C4-2B (cell line): ENCODE measurements around the gene PLD6.

ENCODE experiments used
- ZFX ChIP-seq: fragments of 450-650 bp; IDR thresholded peaks from 2 replicates; pipeline ENCODE4 v1.6.1; 2017
- TF ChIP-seq, protein P1 (sequence below): fragments of 450-650 bp; conservative IDR thresholded peaks from 2 replicates; pipeline ENCODE4 v1.5.1; 2017; ENCODE audit warnings: mild to moderate bottlenecking

DNA sequence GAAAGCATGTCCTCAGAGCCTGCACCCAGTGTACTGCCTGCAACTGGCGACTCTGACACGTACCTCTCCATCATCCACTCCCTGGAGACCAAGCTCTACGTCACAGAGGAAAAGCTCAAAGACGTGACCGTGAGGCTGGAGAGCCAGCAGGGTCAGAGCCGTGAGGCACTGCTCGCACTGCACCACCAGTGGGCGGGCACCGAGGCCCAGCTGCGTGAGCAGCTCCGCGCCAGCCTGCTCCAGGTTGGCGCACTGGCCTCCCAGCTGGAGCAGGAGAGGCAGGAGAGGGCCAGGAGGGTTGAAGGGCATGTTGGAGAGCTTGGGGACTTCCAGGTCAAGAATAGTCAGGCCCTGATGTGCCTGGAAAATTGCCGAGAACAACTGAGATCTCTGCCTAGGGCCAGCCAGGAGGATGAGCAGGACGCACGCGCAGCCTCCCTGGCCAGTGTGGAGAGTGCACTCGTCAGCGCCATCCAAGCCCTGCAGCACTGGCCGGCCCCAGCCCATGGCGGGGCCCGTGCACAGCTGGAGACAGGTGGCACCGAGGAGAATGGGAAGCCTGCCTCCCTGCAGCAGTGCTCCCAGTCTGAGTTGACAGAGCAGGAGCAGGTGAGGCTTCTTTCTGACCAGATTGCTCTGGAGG, 40.3 kb downstream of the PLD6 start:
- TF ChIP-seq, protein P1, sequence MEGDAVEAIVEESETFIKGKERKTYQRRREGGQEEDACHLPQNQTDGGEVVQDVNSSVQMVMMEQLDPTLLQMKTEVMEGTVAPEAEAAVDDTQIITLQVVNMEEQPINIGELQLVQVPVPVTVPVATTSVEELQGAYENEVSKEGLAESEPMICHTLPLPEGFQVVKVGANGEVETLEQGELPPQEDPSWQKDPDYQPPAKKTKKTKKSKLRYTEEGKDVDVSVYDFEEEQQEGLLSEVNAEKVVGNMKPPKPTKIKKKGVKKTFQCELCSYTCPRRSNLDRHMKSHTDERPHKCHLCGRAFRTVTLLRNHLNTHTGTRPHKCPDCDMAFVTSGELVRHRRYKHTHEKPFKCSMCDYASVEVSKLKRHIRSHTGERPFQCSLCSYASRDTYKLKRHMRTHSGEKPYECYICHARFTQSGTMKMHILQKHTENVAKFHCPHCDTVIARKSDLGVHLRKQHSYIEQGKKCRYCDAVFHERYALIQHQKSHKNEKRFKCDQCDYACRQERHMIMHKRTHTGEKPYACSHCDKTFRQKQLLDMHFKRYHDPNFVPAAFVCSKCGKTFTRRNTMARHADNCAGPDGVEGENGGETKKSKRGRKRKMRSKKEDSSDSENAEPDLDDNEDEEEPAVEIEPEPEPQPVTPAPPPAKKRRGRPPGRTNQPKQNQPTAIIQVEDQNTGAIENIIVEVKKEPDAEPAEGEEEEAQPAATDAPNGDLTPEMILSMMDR = no peak
- no peak for TF ChIP-seq ZFX
